Measurements from ENCODE around the gene PKN2. TPM values are rescaled to one million over a fixed set of nuclear protein-coding genes. Genes with fewer than 3 reads are reported as not detected.

Gene PKN2
- total RNA-seq, 1 donor: 40.1 TPM

GRCh38 chr1:88799491-88799890 lies 115.4 kb downstream of the PKN2 start:
- DNase-seq (ENCODE audit: low read depth): no peak
- TF ChIP-seq CTCF (IDR thresholded peaks at IDR 0.05; ENCODE audit: insufficient read depth, low read length): no peak
- no peak overlapping the region for H3K4me3 ChIP-seq (ENCODE audit: low read depth, low read length)

- no peak overlapping the region for H3K4me3 ChIP-seq (ENCODE audit: low read depth, low read length)
- peak; percentile 54 for TF ChIP-seq CTCF (IDR thresholded peaks at IDR 0.05; ENCODE audit: insufficient read depth, low read length)
- DNase-seq (ENCODE audit: low read depth): peak; percentile 27
Observed at GRCh38 chr1:88800382-88801051, 116.4 kb downstream of the PKN2 start.

- TF ChIP-seq CTCF (IDR thresholded peaks at IDR 0.05; ENCODE audit: insufficient read depth, low read length): no peak
- DNase-seq (ENCODE audit: low read depth): peak; percentile 11
- no peak overlapping the region for H3K4me3 ChIP-seq (ENCODE audit: low read depth, low read length)
Observed at GRCh38 chr1:88801575-88802208, 117.6 kb downstream of the PKN2 start.

GRCh38 chr1:88802404-88802803 lies 118.3 kb downstream of the PKN2 start:
- no peak overlapping the region for H3K4me3 ChIP-seq (ENCODE audit: low read depth, low read length)
- no peak for DNase-seq (ENCODE audit: low read depth)
- TF ChIP-seq CTCF (IDR thresholded peaks at IDR 0.05; ENCODE audit: insufficient read depth, low read length): no peak

- TF ChIP-seq CTCF (IDR thresholded peaks at IDR 0.05; ENCODE audit: insufficient read depth, low read length): no peak
- H3K4me3 ChIP-seq (ENCODE audit: low read depth, low read length): no peak overlapping the region
- DNase-seq (ENCODE audit: low read depth): peak; percentile 15
Observed at GRCh38 chr1:88802950-88803349, 118.9 kb downstream of the PKN2 start.

- DNase-seq (ENCODE audit: low read depth): no peak
- H3K4me3 ChIP-seq (ENCODE audit: low read depth, low read length): no peak overlapping the region
Observed at GRCh38 chr1:88803444-88803843, 119.4 kb downstream of the PKN2 start.

More at GRCh38 chr1:88803444-88803843, 119.4 kb downstream of the PKN2 start:
- no peak for TF ChIP-seq CTCF (IDR thresholded peaks at IDR 0.05; ENCODE audit: insufficient read depth, low read length)

Measured in fibroblast of the aortic adventitia (primary cell).